Measurements from ENCODE around the gene TMEM123. TPM values are rescaled to one million over a fixed set of nuclear protein-coding genes. Genes with fewer than 3 reads are reported as not detected.

The TMEM123 gene
- total RNA-seq, 1 donor from 2014 or later: 168 TPM

DNA sequence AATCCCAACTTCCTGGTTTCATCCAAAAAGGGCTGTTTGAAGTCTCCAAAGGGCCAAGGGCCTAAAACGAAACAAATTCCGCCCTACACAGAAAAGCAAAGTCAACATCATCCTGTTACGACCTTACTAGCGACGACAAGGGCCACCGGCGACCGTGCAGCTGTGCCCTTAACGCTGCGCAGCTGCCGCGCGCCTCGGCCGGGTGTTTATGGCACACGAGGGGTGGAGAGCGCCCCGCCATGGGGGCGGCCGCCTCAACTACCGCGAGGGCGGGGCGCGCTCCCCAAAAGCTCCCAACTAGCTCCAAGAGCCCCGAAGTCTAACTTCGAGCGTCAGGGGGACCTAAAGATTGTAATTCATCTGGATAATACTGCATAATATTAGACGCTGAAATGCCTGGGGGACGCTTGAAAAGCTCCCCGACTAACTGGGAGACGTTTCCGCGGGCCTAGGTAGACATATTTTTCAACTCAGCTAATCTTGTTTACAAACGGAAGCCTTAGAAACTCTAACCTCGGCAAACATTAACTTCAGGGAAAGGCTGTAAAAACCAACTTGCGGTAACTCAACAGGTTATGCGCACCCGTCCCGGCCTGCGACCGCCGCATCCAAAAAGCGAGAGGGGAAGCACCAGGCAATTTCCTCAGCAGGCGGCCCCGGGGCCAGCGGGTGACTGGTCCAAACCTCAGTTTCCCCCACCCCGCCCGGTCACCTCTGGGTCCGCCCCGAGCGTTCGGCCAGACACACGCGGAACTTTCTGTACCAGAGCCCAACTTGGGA lies 694 bp downstream of the TMEM123 start:
- TF ChIP-seq CTCF (IDR thresholded peaks at IDR 0.05; ENCODE audit: insufficient read depth, low read length, poor library complexity, severe bottlenecking): peak; percentile 20
- no peaks in the 10 kb centered on the region for H3K27me3 ChIP-seq (ENCODE audit: control insufficient read depth, insufficient read depth, low read length)
- no peaks in the 10 kb centered on the region for H3K36me3 ChIP-seq (ENCODE audit: control insufficient read depth, insufficient read depth, low read length)
- no peak for DNase-seq (ENCODE audit: low read depth)
- peak overlapping the region; percentile 93 for H3K4me3 ChIP-seq (ENCODE audit: low read depth, low read length)

- no peak for TF ChIP-seq CTCF (IDR thresholded peaks at IDR 0.05; ENCODE audit: insufficient read depth, low read length, poor library complexity, severe bottlenecking)
- DNase-seq (ENCODE audit: low read depth): no peak
- Histone ChIP-seq H3K4me3 (ENCODE audit: low read depth, low read length) (peak overlapping the region; percentile 93), H3K36me3 (ENCODE audit: control insufficient read depth, insufficient read depth, low read length) (no peaks in the 10 kb centered on the region), H3K27me3 (ENCODE audit: control insufficient read depth, insufficient read depth, low read length) (no peaks in the 10 kb centered on the region)
These were observed 1.4 kb downstream of the TMEM123 start for GRCh38 chr11:102451041-102451680.

DNA sequence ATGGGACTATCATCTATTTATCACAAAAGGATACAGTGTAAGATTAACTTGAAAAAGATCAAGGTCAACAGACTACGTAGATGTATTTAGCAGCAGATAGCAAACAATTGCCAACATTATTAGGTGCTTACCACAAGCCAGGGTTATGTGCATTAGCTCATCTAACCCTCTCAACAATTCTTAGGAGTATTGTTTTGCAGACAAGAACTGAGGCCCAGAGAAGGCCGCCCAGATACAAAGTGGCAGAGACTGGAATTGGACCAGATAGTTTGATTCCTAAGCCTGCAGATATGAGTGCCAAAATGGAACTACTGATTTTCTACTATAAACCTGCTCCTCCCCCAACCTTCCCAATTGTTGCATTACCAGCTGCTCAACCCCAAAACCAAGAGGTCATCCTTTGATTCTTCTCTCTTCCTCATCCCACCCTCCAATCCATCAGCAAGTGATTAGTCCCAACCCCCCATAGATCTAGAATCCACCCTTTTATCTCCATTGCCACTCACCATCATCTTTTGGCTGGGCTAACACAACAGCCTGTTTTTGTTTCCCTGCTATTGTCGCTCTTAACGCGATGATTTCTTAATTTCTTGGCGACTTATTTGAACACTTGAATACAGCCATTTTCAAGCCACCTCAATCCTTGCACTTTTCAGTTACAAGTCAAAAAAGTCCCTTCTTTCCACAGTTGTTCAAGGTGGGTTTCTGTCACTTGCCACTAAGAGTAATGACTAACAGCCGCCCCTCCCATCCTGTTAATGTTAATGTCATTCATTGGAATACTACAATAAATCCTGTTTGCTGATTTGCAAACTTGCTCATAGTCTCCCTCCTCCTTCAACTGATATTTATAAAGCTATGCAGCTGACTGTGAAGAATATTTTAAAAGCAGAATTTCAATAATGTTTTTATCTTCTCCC lies 2.7 kb downstream of the TMEM123 start:
- Histone ChIP-seq H3K27me3 (ENCODE audit: control insufficient read depth, insufficient read depth, low read length) (no peaks in the 10 kb centered on the region), H3K4me3 (ENCODE audit: low read depth, low read length) (no peak overlapping the region), H3K36me3 (ENCODE audit: control insufficient read depth, insufficient read depth, low read length) (no peaks in the 10 kb centered on the region)
- no peak for TF ChIP-seq CTCF (IDR thresholded peaks at IDR 0.05; ENCODE audit: insufficient read depth, low read length, poor library complexity, severe bottlenecking)
- no peak for DNase-seq (ENCODE audit: low read depth)

GRCh38 chr11:102448869-102449224 lies 3.7 kb downstream of the TMEM123 start:
- TF ChIP-seq CTCF (IDR thresholded peaks at IDR 0.05; ENCODE audit: insufficient read depth, low read length, poor library complexity, severe bottlenecking): no peak
- DNase-seq (ENCODE audit: low read depth): no peak
- Histone ChIP-seq H3K36me3 (ENCODE audit: control insufficient read depth, insufficient read depth, low read length) (no peaks in the 10 kb centered on the region), H3K4me3 (ENCODE audit: low read depth, low read length) (no peak overlapping the region), H3K27me3 (ENCODE audit: control insufficient read depth, insufficient read depth, low read length) (no peaks in the 10 kb centered on the region)

DNA sequence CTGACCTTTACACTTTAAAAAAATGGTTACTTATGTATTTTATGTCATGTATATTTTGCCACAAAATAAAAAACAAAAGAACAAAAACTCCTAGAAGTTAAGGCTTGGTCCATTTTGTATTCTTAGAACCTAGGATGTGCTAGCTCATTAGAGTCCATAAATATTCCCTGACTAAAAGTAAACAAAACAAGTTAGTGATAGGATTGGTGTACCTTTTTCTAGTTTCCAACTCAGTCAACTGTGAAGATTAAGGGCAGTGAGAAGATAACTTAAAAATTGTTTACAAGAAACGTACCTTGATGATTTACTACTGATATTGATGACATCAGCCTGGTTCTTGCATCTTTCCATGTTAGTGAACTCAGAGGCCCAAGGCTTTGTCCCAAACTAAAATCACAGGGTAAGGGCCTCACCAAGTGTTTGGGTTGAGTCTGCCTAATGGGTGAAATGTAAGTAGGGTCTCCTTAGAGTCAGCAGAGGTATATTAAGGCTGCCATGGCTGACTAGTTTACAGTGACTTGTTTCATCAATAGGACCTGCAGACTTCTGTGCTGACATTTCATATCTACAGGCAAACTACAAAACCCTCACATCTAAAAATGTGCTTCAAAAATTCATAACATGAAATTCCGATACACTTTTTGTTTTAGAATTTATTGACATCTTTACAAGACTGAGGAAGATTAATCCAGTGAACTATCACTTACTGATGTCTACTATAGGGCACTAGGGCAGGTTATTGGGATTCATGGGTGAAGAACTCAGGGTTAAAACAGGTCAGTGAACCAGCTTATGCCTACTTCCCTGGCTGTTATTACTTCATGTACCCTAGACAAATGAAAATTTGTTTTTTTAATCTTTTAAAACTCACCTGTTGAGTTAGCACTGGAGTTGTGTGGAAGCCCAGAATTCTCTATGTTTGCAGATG lies 4.4 kb downstream of the TMEM123 start:
- no peak for TF ChIP-seq CTCF (IDR thresholded peaks at IDR 0.05; ENCODE audit: insufficient read depth, low read length, poor library complexity, severe bottlenecking)
- no peak overlapping the region for H3K4me3 ChIP-seq (ENCODE audit: low read depth, low read length)
- DNase-seq (ENCODE audit: low read depth): no peak
- H3K27me3 ChIP-seq (ENCODE audit: control insufficient read depth, insufficient read depth, low read length): no peaks in the 10 kb centered on the region
- no peaks in the 10 kb centered on the region for H3K36me3 ChIP-seq (ENCODE audit: control insufficient read depth, insufficient read depth, low read length)
